Left ventricle myocardium inferior (tissue), 1 donor: ENCODE results near the gene SLC35G1. TPM values are rescaled to one million over a fixed set of nuclear protein-coding genes. Genes with fewer than 3 reads are reported as not detected.

ENCODE experiments used
- DNase-seq: peaks from one replicate; pipeline ENCODE4 v3.0.0-alpha.2; 2020
- H3K27ac ChIP-seq: fragments of 200-600 bp; replicated peaks from 2 replicates; pipeline ENCODE4 v1.8.0; 2021
- H3K27me3 ChIP-seq: fragments of 200-600 bp; 2 replicates; pipeline ENCODE4 v1.8.0; 2021; ENCODE audit warnings: low read depth
- H3K36me3 ChIP-seq: fragments of 200-600 bp; 2 replicates; pipeline ENCODE4 v1.8.0; 2021
- H3K4me1 ChIP-seq: fragments of 200-600 bp; 2 replicates; pipeline ENCODE4 v1.8.0; 2021
- H3K4me3 ChIP-seq: fragments of 200-600 bp; 2 replicates; pipeline ENCODE4 v1.8.0; 2021; ENCODE audit warnings: mild to moderate bottlenecking, moderate library complexity
- H3K9me3 ChIP-seq: fragments of 200-600 bp; replicated peaks from 2 replicates; pipeline ENCODE4 v1.8.0; 2021
- intact Hi-C: fragments of 100-400 bp; cut with micrococcal nuclease; formaldehyde crosslinking; loops from one replicate; pipeline ENCODE4 v1.11.0; 2022
- total RNA-seq: library from RNA; stranded (reverse); fragmentation: NEBNext Ultra II Directional; extraction: Animal tissue kit (Norgen Biotek cat#: 25700); gene quantifications from one replicate; pipeline ENCODE4 v1.2.1, GENCODE V29; 2021
- TF ChIP-seq, protein P1 (sequence below): fragments of 200-600 bp; IDR thresholded peaks from 2 replicates; pipeline ENCODE4 v1.8.0; 2021; ENCODE audit warnings: antibody characterized with exemption, mild to moderate bottlenecking, borderline replicate concordance
- donor health status: DM: no; HTN: yes; CAD: no; lungs with severe emphysema.

Gene SLC35G1
- total RNA-seq, 1 donor from 2014 or later, result 2.3 TPM

DNA sequence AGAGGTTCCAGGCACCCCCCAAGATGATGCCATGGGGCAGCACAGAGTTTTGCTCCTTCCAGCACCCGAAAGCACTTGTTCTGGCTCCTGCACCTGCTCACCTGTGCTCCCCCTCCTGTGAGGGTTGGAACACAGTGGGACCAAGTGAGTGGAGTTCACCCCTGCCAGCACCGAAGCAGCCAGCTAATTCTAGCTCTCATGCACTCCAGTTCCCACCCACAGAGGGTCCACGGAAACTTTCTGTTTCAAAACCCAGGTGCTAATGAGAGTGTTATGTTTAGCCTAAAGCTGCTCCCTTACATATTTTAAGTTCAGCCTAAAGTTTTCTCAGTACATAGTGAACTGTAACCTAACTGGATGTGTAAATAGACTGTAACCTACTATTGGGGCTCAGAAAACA lies 42.6 kb upstream of the SLC35G1 start:
- no peak overlapping the region for H3K27ac ChIP-seq
- no peaks in the 10 kb centered on the region for H3K4me1 ChIP-seq
- DNase-seq, result no peak
- no peak overlapping the region for H3K4me3 ChIP-seq
- peaks cover 23% of the 10 kb centered on the region for H3K27me3 ChIP-seq
- TF ChIP-seq, protein P1, sequence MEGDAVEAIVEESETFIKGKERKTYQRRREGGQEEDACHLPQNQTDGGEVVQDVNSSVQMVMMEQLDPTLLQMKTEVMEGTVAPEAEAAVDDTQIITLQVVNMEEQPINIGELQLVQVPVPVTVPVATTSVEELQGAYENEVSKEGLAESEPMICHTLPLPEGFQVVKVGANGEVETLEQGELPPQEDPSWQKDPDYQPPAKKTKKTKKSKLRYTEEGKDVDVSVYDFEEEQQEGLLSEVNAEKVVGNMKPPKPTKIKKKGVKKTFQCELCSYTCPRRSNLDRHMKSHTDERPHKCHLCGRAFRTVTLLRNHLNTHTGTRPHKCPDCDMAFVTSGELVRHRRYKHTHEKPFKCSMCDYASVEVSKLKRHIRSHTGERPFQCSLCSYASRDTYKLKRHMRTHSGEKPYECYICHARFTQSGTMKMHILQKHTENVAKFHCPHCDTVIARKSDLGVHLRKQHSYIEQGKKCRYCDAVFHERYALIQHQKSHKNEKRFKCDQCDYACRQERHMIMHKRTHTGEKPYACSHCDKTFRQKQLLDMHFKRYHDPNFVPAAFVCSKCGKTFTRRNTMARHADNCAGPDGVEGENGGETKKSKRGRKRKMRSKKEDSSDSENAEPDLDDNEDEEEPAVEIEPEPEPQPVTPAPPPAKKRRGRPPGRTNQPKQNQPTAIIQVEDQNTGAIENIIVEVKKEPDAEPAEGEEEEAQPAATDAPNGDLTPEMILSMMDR, result no peak
- no peaks in the 10 kb centered on the region for H3K36me3 ChIP-seq
- peaks cover 13% of the 10 kb centered on the region for H3K9me3 ChIP-seq
- intact Hi-C loops, result no loop called here

DNA sequence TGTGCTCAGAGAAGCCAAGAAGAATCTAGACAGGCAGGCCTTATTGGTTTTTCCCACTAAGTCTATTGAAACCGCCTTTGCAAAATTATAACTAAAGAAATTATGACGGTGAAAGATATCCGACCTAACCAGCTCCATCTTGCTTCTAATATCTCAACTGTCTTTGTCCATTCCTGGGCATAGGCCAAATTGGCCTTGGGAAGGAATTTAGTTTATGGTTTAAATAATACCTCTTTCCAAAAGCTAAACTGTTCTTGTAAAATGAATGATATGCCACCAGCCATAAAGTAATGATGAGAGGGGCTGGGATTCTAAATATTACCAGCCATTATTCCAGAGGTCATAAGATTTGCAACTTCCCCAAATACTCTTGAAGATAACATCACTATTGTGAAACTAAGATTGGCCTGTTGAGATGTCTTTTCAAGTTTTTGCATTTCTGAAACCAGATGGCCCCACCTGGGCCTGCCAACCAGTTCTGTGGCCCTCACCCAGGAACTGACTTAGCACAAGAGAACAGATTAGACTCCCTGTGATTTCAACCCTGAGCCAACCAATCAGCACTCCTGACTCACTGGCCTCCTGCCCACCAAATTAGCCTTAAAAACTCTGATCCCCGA lies 41.2 kb upstream of the SLC35G1 start:
- no peak for DNase-seq
- intact Hi-C loops, result no loop called here
- Histone ChIP-seq H3K4me3 (no peak overlapping the region), H3K36me3 (no peaks in the 10 kb centered on the region), H3K9me3 (peaks cover 13% of the 10 kb centered on the region), H3K27me3 (peaks cover 23% of the 10 kb centered on the region), H3K27ac (no peak overlapping the region), H3K4me1 (no peaks in the 10 kb centered on the region)
- TF ChIP-seq, protein P1, result no peak

DNA sequence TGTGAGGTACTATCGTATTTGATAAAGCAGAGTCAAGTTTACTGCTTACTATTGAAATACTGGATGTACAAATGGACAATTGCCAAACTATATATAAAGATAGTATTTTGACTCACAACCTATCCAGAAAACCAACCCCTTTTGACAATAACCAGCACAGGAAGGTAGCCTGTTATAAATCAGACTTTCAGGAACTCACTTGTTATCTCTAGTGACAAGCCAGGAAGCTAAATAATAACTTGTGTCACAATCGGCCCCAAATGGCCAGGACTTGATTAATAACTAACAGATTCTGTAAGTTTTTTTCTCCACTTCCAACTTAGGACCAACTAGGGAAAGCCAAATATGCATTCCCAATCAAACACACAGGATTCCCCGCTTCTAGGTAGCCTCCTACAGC lies 38.8 kb upstream of the SLC35G1 start:
- H3K4me1 ChIP-seq, result no peaks in the 10 kb centered on the region
- TF ChIP-seq, protein P1, result no peak
- H3K4me3 ChIP-seq, result no peak overlapping the region
- H3K27ac ChIP-seq, result no peak overlapping the region
- peaks cover 30% of the 10 kb centered on the region for H3K27me3 ChIP-seq
- intact Hi-C loops, result no loop called here
- no peaks in the 10 kb centered on the region for H3K36me3 ChIP-seq
- H3K9me3 ChIP-seq, result peaks cover 13% of the 10 kb centered on the region
- no peak for DNase-seq

DNA sequence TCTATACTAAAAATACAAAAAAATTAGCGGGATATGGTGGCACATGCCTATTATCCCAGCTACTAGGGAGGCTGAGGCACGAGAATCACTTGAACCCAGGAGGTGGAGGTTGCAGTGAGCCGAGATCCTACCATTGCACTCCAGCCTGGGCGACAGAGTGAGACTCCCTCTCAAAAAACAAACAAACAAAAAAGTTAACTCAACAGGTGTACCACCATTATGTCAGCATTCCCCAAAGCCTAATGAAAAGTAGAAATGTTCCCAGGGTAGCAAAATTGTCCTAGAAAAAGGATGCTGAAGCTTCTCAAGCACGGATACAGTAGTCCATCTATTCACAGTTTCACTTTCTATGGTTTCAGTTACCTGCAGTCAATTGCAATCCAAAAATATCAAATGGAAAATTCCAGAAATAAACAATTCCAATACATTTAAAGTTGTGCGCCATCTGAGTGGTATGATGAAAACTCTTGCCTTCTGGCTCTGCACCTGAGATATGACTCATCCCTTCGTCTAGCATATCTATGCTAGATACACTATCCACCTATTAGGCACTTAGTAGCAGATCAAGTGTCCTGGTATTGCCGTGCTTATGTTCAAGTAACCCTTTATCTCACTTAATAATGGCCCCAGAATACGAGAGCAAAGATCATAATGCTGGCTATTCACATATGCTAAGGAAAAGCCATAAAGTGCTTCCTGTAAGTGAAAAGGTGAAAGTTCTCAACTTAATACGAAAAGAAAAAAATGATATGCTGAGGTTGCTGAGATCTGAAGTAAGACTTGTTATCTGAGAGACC lies 37.2 kb upstream of the SLC35G1 start:
- TF ChIP-seq, protein P1, result no peak
- Histone ChIP-seq H3K4me1 (no peaks in the 10 kb centered on the region), H3K27me3 (peaks cover 16% of the 10 kb centered on the region), H3K27ac (no peak overlapping the region), H3K36me3 (no peaks in the 10 kb centered on the region), H3K9me3 (peaks cover 13% of the 10 kb centered on the region), H3K4me3 (no peak overlapping the region)
- DNase-seq, result no peak
- intact Hi-C loops, result no loop called here

DNA sequence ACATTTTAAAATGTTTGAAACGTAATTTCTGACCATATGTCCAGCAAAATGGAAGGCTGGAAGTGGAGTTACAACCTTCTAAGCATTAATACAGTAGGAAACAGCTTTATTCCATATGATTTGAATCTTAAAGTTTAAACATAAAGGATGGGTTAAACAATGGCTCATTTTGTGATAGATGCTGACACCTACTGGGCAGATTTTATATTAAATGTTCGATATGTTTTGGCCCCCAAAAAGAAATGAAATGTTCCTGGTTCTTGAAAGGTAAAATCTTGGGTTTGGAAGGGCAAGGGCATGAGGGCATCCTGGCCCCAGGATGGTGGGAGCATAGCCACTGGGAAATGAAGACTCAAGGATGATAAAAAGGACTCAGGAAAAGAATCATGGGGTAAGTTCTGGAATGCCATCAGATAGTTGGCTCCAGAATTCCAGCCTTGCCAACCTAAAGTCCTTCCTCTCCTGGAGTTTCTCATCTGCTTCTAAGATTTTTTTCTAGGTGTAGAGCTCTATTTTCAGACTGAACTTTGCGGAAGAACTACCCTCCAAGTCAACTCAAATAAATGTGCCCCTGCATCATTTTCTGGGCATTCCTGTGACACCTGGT lies 34.6 kb upstream of the SLC35G1 start:
- intact Hi-C loops, result no loop called here
- no peak for DNase-seq
- H3K27ac ChIP-seq, result no peak overlapping the region

More for the DNA sequence above, 34.6 kb upstream of the SLC35G1 start:
- Histone ChIP-seq H3K4me1 (no peaks in the 10 kb centered on the region), H3K27me3 (peaks cover 16% of the 10 kb centered on the region), H3K36me3 (no peaks in the 10 kb centered on the region), H3K4me3 (no peak overlapping the region), H3K9me3 (no peaks in the 10 kb centered on the region)
- TF ChIP-seq, protein P1, result peak; percentile 38
